ENCODE data around the gene TUBB1. TPM values are rescaled to one million over a fixed set of nuclear protein-coding genes. Genes with fewer than 3 reads are reported as not detected.
A peak's percentile ranks its signal among the peaks of the same experiment; 100 is the strongest.

Gene TUBB1
- total and polyA plus RNA-seq, 12 donors = 0.07 to 0.38 (median 0.18) TPM; not detected in 2

DNA sequence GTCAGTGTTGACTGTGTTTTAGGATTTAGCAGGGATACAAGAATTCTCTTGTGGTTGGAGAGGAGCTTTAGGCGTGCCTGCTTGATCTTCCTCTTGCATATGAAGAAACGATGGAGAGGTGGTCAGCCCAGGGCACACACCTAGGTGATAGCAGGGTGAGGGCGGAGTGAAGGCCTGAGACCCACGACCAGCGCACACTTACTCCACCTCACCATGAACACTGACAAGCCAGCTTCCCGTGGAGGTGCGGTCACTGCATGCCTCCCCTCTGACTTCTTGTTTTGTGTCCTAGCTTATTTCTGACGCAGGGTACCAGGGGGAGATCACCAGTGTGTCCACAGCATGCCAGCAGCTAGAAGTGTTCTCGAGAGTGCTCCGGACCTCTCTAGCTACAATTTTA lies 30.0 kb upstream of the TUBB1 start:
- DNase-seq = no peak
- Histone ChIP-seq H3K36me3 (peaks cover 3 to 86% (median 75%) of the 10 kb centered on the region in 9 donors), H3K9me3 (no peaks in the 10 kb centered on the region), H3K27me3 (no peaks in the 10 kb centered on the region), H3K4me3 (no peak overlapping the region), H3K4me1 (peaks cover 0 to 19% (median 14%) of the 10 kb centered on the region in 9 donors), H3K27ac (no peak overlapping the region)
- TF ChIP-seq, protein P1, sequence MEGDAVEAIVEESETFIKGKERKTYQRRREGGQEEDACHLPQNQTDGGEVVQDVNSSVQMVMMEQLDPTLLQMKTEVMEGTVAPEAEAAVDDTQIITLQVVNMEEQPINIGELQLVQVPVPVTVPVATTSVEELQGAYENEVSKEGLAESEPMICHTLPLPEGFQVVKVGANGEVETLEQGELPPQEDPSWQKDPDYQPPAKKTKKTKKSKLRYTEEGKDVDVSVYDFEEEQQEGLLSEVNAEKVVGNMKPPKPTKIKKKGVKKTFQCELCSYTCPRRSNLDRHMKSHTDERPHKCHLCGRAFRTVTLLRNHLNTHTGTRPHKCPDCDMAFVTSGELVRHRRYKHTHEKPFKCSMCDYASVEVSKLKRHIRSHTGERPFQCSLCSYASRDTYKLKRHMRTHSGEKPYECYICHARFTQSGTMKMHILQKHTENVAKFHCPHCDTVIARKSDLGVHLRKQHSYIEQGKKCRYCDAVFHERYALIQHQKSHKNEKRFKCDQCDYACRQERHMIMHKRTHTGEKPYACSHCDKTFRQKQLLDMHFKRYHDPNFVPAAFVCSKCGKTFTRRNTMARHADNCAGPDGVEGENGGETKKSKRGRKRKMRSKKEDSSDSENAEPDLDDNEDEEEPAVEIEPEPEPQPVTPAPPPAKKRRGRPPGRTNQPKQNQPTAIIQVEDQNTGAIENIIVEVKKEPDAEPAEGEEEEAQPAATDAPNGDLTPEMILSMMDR (IDR thresholded peaks at IDR 0.05) = no peak
- 91 to 94% methylated on average over 10 of the region's 10 CpGs for WGBS, 2 donors
- intact Hi-C loops (cut with DNase I) = loop anchor here in 3 of 10 donors (5.0 to 10.0 kb wide), 3 partner anchors 43 to 1274 kb away; partner anchors contain the start of genes ATP5F1E (in 2 of the 3) and PMEPA1 (in 1 of the 3)
- no peak for ATAC-seq

DNA sequence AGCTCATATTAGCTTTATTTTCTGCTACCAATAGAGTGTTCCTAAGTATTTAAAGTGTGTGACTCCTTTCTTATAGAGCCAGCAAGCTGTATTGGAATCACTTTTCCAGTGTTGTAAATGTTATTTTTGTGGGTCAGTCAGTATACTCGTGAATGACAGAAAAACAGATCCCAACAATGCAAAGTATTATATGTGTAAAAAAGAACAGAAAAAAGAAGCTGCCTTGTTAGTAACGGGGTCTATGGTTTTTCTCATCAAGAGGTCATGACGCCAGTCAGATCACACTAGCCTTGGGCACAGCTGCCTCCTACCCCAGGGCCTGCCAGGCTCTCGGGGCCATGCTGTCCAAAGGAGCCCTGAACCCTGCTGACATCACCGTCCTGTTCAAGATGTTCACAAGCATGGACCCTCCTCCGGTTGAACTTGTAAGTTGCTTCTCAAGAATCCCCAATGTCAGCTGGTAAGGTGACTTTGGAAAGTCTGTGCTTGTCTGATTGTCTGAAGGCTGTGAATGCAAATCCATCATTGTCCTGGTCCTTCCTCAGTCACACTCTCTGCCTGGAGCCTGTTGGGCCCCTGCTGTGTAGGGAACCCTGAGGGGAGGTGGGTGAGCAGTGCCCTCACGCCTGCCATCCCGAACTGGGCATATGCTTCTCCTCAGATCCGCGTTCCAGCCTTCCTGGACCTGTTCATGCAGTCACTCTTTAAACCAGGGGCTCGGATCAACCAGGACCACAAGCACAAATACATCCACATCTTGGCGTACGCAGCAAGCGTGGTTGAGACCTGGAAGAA lies 28.4 kb upstream of the TUBB1 start:
- 93 to 95% methylated on average over 14 of the region's 14 CpGs for WGBS, 2 donors
- Histone ChIP-seq H3K4me3 (no peak overlapping the region), H3K36me3 (peaks cover 3 to 100% (median 85%) of the 10 kb centered on the region in 9 donors), H3K27me3 (no peaks in the 10 kb centered on the region), H3K27ac (no peak overlapping the region), H3K4me1 (peaks cover 0 to 13% (median 4%) of the 10 kb centered on the region in 9 donors), H3K9me3 (no peaks in the 10 kb centered on the region)
- ATAC-seq (no peak), DNase-seq (no peak)
- TF ChIP-seq, protein P1 (IDR thresholded peaks at IDR 0.05) = no peak
- intact Hi-C loops (cut with DNase I) = loop anchor here in 1 of 10 donors (10.0 kb wide), 1 partner anchor 336 kb away; the partner anchor contains the start of gene STX16

DNA sequence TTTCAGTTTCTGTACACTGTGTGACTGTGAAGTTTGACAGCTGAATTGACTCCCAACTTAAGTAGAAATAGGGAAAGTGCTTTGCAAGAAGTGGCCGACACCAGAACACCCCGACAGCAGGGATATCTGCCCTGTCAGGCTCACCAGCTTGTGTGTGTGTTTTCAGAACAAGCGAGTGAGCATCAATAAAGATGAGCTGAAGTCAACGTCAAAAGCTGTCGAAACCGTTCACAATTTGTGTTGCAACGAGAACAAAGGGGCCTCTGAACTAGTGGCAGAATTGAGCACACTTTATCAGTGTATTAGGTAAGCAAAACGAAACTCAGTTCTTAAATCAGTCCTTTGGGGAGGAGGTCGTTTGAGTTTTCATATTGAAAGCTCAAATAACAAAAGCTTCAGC lies 27.5 kb upstream of the TUBB1 start:
- Histone ChIP-seq H3K4me3 (no peak overlapping the region), H3K36me3 (peaks cover 3 to 100% (median 86%) of the 10 kb centered on the region in 9 donors), H3K27me3 (no peaks in the 10 kb centered on the region), H3K4me1 (peaks cover 0 to 13% (median 4%) of the 10 kb centered on the region in 9 donors), H3K27ac (peak overlapping the region in 1 of 10 donors; percentile 0), H3K9me3 (no peaks in the 10 kb centered on the region)
- 79 to 80% methylated on average over 9 of the region's 9 CpGs for WGBS, 2 donors
- DNase-seq = no peak
- TF ChIP-seq, protein P1 (IDR thresholded peaks at IDR 0.05) = no peak
- ATAC-seq = no peak
- intact Hi-C loops (cut with DNase I) = loop anchor here in 1 of 10 donors (10.0 kb wide), 1 partner anchor 337 kb away; the partner anchor contains the start of gene STX16

DNA sequence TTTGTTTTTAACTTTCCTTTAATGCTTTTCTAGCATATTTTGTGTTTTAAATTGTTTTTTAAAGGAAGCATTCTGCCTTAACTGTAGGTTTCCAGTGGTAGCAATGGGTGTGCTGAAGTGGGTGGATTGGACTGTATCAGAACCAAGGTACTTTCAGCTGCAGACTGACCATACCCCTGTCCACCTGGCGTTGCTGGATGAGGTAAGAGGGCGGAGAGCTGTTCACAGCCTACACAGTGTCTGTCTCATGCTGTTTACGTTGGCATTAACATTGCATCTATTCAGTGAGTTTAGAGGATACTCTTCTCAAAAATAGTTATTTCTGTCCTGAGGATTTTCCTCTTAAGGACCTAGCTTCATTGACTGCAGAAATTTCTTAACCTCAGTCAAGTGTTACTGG lies 26.3 kb upstream of the TUBB1 start:
- peak overlapping the region in 1 of 10 donors; percentile 6 for H3K27ac ChIP-seq
- DNase-seq = no peak
- H3K36me3 ChIP-seq = peaks cover 0 to 100% (median 85%) of the 10 kb centered on the region in 9 donors
- ATAC-seq = no peak
- no peak overlapping the region for H3K4me3 ChIP-seq
- TF ChIP-seq, protein P1 (IDR thresholded peaks at IDR 0.05) = no peak
- no peaks in the 10 kb centered on the region for H3K27me3 ChIP-seq
- WGBS, 2 donors = 68 to 92% methylated on average over 3 of the region's 3 CpGs
- intact Hi-C loops (cut with DNase I) = loop anchor here in 1 of 10 donors (10.0 kb wide), 1 partner anchor 338 kb away; the partner anchor contains the start of gene STX16
- peaks cover 0 to 13% (median 4%) of the 10 kb centered on the region in 9 donors for H3K4me1 ChIP-seq
- H3K9me3 ChIP-seq = no peaks in the 10 kb centered on the region

Measured in heart right ventricle (tissue), 16 donors.